Suprapubic skin (tissue), 4 donors: Measurements from ENCODE around the gene FTCDNL1. TPM values are rescaled to one million over a fixed set of nuclear protein-coding genes. Genes with fewer than 3 reads are reported as not detected.

Experiments
- DNase-seq, 2 donors: peaks; one replicate each; pipeline ENCODE4 v3.0.0-alpha.2; 2019; ENCODE audit warnings: low spot score in 2 of 2
- H3K27ac ChIP-seq: fragments of 200-600 bp; sonication (generic); one replicate; pipeline ENCODE4 v1.5.1; 2019
- H3K27me3 ChIP-seq: fragments of 200-600 bp; sonication (generic); one replicate; pipeline ENCODE4 v1.5.1; 2019
- H3K36me3 ChIP-seq: fragments of 200-600 bp; sonication (generic); one replicate; pipeline ENCODE4 v1.5.1; 2019
- H3K4me1 ChIP-seq: fragments of 200-600 bp; sonication (generic); one replicate; pipeline ENCODE4 v1.5.1; 2019
- H3K4me3 ChIP-seq: fragments of 200-600 bp; sonication (generic); one replicate; pipeline ENCODE4 v1.5.1; 2019; ENCODE audit warnings: mild to moderate bottlenecking
- H3K9me3 ChIP-seq: fragments of 200-600 bp; sonication (generic); one replicate; pipeline ENCODE4 v1.5.1; 2019
- EP300 ChIP-seq: sonication (generic); formaldehyde crosslinking; IDR thresholded peaks from one replicate; pipeline ENCODE4 v1.6.1; 2017; ENCODE audit warnings: antibody characterized with exemption
- POLR2A ChIP-seq, 2 donors: fragments of 450-650 bp; IDR thresholded peaks; one replicate each; pipeline ENCODE4 v1.6.1; 2017; ENCODE audit warnings: antibody characterized with exemption in 2 of 2, mild to moderate bottlenecking in 2 of 2, moderate library complexity in 2 of 2
- POLR2AphosphoS5 ChIP-seq, 3 donors: sonication (generic); formaldehyde crosslinking; IDR thresholded peaks; one replicate each; pipeline ENCODE4 v1.6.1; 2017; ENCODE audit warnings: antibody characterized with exemption in 3 of 3
- WGBS: methylation state at CpG from one replicate; pipeline ENCODE4 v1.1.5; 2018; 5-methylcytosine and 5-hydroxymethylcytosine counted together
- total RNA-seq, 4 donors: library from RNA; depleted of rRNA; stranded (reverse); fragments of >200 nt; gene quantifications; one replicate each; pipeline ENCODE4 v1.1.0, GENCODE V29; 2016
- TF ChIP-seq, protein P1 (sequence below), 2 donors: fragments of 200-600 bp in 1 of 2; fragments of 450-650 bp in 1 of 2; sonication (generic) in 1 of 2; IDR thresholded peaks; one replicate each; pipeline ENCODE4 v1.5.1; 2016 to 2019; ENCODE audit warnings: antibody characterized with exemption in 2 of 2, mild to moderate bottlenecking in 1 of 2, moderate library complexity in 1 of 2

FTCDNL1 gene
- total RNA-seq, 4 donors from 2014 or later = 2.8 to 7.3 (median 5.5) TPM

DNA sequence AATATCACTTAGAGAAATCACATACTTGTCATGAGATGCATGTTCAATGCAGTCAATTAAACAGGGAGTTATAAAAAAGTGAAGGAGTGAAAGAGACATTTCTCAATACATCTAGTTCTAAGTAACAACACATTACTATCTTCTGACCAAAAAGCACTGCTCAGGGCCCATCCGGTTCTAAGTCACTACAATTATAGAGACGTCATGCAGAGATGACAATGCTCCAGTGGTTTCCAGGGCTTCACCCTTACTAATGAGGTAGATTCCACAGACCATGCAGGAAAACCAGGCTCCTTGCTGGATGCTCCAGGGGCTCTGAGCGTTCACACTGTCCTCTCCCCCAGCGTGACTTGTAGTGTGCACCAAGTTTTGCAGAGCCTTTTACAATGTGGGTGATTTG, 88.0 kb downstream of the FTCDNL1 start:
- no peak overlapping the region for H3K4me3 ChIP-seq
- no peak for TF ChIP-seq POLR2AphosphoS5 (IDR thresholded peaks at IDR 0.05)
- TF ChIP-seq EP300 = no peak
- TF ChIP-seq POLR2A (IDR thresholded peaks at IDR 0.05) = no peak
- no peaks in the 10 kb centered on the region for H3K36me3 ChIP-seq
- 92% methylated on average over 4 of the region's 4 CpGs for WGBS
- H3K27ac ChIP-seq = no peak overlapping the region
- no peaks in the 10 kb centered on the region for H3K9me3 ChIP-seq
- no peaks in the 10 kb centered on the region for H3K4me1 ChIP-seq
- no peak for DNase-seq
- no peaks in the 10 kb centered on the region for H3K27me3 ChIP-seq

DNA sequence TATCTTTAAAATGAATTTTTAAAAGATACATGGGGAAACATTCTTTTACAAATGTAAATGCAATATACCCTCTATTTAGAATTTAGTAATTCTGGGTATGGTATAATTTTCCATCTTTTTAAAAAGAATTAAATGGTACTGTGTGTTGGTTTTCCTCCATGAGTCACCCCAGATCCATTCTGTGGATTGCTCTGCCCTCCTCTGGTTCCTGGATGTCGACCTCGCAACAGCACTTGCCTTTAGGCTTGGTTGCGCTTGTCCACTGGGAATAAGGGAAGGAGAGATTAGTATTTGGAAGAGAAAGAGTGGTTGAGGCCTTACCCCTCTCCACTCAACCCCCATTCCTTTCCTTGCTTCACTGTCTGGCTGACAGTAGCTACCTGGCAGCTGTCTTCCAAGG, 90.4 kb downstream of the FTCDNL1 start:
- TF ChIP-seq, protein P1, sequence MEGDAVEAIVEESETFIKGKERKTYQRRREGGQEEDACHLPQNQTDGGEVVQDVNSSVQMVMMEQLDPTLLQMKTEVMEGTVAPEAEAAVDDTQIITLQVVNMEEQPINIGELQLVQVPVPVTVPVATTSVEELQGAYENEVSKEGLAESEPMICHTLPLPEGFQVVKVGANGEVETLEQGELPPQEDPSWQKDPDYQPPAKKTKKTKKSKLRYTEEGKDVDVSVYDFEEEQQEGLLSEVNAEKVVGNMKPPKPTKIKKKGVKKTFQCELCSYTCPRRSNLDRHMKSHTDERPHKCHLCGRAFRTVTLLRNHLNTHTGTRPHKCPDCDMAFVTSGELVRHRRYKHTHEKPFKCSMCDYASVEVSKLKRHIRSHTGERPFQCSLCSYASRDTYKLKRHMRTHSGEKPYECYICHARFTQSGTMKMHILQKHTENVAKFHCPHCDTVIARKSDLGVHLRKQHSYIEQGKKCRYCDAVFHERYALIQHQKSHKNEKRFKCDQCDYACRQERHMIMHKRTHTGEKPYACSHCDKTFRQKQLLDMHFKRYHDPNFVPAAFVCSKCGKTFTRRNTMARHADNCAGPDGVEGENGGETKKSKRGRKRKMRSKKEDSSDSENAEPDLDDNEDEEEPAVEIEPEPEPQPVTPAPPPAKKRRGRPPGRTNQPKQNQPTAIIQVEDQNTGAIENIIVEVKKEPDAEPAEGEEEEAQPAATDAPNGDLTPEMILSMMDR (IDR thresholded peaks at IDR 0.05) = no peak
- TF ChIP-seq POLR2A (IDR thresholded peaks at IDR 0.05) (no peak), EP300 (no peak), POLR2AphosphoS5 (IDR thresholded peaks at IDR 0.05) (no peak)
- Histone ChIP-seq H3K27me3 (no peaks in the 10 kb centered on the region), H3K4me1 (peaks cover 12% of the 10 kb centered on the region), H3K27ac (no peak overlapping the region), H3K9me3 (no peaks in the 10 kb centered on the region), H3K36me3 (no peaks in the 10 kb centered on the region), H3K4me3 (no peak overlapping the region)
- WGBS = 96% methylated on average over 3 of the region's 3 CpGs
- no peak for DNase-seq

DNA sequence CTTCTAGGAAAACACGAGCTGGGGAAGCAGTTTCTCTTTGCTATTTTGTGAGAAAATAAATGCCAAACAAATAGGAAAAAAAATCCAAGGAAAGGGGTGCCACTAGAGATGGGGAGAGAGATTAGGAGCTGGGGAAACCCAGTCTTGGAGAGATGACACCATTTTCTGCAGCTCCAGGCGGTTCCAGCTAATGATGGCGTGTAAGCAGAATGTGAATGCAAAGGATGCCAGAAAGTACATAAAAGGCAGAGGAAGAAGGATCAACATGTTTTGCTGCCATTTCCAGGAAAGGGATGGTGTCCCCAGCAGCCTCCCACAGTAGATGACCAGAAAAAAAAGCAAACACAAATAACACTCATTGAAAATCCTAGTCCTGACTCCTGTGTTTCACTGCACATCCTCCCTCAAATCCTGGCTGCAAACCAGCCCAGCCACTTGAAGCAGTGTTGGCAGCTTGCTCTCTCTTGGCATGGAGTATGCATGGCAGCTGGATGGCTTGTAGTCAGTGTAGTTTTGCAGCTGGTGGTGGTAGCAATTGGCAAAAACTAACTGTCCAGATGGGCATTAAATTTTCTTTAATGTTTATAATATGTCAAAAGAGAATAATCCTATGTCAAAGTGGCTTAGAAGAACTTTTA, 93.6 kb downstream of the FTCDNL1 start:
- Histone ChIP-seq H3K36me3 (no peaks in the 10 kb centered on the region), H3K4me3 (no peak overlapping the region), H3K27me3 (no peaks in the 10 kb centered on the region), H3K4me1 (peaks cover 12% of the 10 kb centered on the region), H3K27ac (no peak overlapping the region), H3K9me3 (no peaks in the 10 kb centered on the region)
- TF ChIP-seq EP300 (no peak), POLR2A (IDR thresholded peaks at IDR 0.05) (no peak), POLR2AphosphoS5 (IDR thresholded peaks at IDR 0.05) (no peak)
- TF ChIP-seq, protein P1 (IDR thresholded peaks at IDR 0.05) = no peak
- WGBS = 23% methylated on average over 3 of the region's 3 CpGs
- DNase-seq = no peak

DNA sequence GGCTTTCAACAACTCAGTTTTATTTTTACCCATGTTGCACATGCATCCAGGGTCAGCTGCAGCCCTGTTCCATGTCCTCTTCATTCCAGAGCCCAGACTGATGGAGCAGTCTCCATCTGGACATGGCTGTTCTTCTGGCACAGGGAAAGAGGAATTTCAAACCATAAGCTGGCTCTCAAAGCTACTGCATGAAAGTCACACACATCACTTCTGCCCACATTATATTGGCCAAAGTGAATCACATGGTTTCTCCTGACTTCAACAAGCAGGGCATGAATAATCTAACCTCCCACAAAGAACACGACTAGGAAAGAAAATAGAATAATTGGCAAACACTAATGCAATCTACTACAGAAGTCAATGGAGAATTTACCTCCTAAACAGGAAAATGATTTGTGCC, 94.2 kb downstream of the FTCDNL1 start:
- H3K4me3 ChIP-seq = no peak overlapping the region
- H3K4me1 ChIP-seq = peaks cover 12% of the 10 kb centered on the region
- H3K36me3 ChIP-seq = no peaks in the 10 kb centered on the region
- TF ChIP-seq POLR2AphosphoS5 (IDR thresholded peaks at IDR 0.05) (no peak), EP300 (no peak), POLR2A (IDR thresholded peaks at IDR 0.05) (no peak)
- TF ChIP-seq, protein P1 (IDR thresholded peaks at IDR 0.05) = no peak
- H3K27ac ChIP-seq = no peak overlapping the region
- peaks cover 3% of the 10 kb centered on the region for H3K27me3 ChIP-seq
- H3K9me3 ChIP-seq = no peaks in the 10 kb centered on the region
- DNase-seq = no peak
- WGBS = 11% methylated on average over 1 of the region's 1 CpG

DNA sequence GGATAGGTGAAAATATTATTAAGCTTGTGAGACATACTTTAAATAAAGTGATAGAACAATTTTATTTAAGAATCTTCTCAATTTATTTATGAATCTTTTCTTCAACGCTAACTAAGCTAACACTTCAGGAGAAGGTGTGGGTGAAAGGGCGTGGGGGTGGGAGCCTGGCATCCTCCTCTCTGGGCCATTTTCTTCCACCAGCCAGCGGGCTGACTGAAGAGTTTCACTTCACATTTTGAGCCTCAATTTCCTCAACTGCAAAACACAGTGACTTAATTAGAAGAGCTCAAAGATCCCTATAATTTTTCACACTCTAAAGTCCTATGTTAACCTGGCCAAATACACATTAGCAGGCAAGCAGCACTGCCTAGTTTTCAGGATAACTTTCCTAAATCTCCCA, 94.8 kb downstream of the FTCDNL1 start:
- peaks cover 3% of the 10 kb centered on the region for H3K27me3 ChIP-seq
- H3K27ac ChIP-seq = no peak overlapping the region
- no peaks in the 10 kb centered on the region for H3K9me3 ChIP-seq
- TF ChIP-seq EP300 (no peak), POLR2AphosphoS5 (IDR thresholded peaks at IDR 0.05) (no peak), POLR2A (IDR thresholded peaks at IDR 0.05) (no peak)
- TF ChIP-seq, protein P1 (IDR thresholded peaks at IDR 0.05) = no peak
- peaks cover 12% of the 10 kb centered on the region for H3K4me1 ChIP-seq
- no peaks in the 10 kb centered on the region for H3K36me3 ChIP-seq
- no peak for DNase-seq
- 89% methylated on average over 3 of the region's 3 CpGs for WGBS
- H3K4me3 ChIP-seq = no peak overlapping the region

DNA sequence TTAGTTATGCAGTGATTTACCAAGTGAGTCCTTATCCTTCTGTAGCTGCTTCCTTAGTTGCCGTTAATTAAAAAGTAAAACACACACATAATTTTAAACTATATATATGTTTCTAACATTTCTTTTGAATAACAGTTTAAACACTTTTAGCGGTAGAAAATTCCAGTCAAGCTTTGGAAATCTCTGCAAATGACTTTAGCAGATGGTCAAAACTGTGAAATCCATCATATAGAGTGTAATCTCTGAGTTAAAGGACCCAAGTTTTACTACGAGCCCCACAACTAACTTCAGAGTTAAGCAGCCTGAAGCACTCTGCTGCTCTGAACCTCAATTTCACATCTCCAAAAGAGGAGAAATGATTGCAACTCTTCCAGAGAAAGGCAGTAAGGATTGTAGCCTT, 96.2 kb downstream of the FTCDNL1 start:
- TF ChIP-seq POLR2A (IDR thresholded peaks at IDR 0.05) (no peak), EP300 (no peak), POLR2AphosphoS5 (IDR thresholded peaks at IDR 0.05) (no peak)
- TF ChIP-seq, protein P1 (IDR thresholded peaks at IDR 0.05) = no peak
- no peak overlapping the region for H3K27ac ChIP-seq
- 95% methylated on average over 3 of the region's 3 CpGs for WGBS
- no peak overlapping the region for H3K4me3 ChIP-seq
- peaks cover 12% of the 10 kb centered on the region for H3K4me1 ChIP-seq
- no peak for DNase-seq
- H3K27me3 ChIP-seq = peaks cover 3% of the 10 kb centered on the region
- H3K36me3 ChIP-seq = no peaks in the 10 kb centered on the region
- H3K9me3 ChIP-seq = no peaks in the 10 kb centered on the region
